Choroid plexus epithelial cell (primary cell): Measurements from ENCODE around the gene DHX40.

Experiments
- DNase-seq: peaks from one replicate; pipeline ENCODE4 v3.0.0-alpha.2; 2010; ENCODE audit warnings: low read depth
- H3K4me3 ChIP-seq: 2 replicates; pipeline ENCODE4 v1.5.1; 2011; ENCODE audit warnings: low read depth, mild to moderate bottlenecking, control low read depth, low read length, moderate library complexity
- TF ChIP-seq, protein P1 (sequence below): conservative IDR thresholded peaks from 2 replicates; pipeline ENCODE4 v1.5.1; 2011; ENCODE audit warnings: low read depth, mild to moderate bottlenecking, control low read depth, inconsistent platforms, low read length, moderate library complexity

DHX40 gene

GRCh38 chr17:59620064-59620359, 54.6 kb downstream of the DHX40 start:
- DNase-seq = no peak
- TF ChIP-seq, protein P1, sequence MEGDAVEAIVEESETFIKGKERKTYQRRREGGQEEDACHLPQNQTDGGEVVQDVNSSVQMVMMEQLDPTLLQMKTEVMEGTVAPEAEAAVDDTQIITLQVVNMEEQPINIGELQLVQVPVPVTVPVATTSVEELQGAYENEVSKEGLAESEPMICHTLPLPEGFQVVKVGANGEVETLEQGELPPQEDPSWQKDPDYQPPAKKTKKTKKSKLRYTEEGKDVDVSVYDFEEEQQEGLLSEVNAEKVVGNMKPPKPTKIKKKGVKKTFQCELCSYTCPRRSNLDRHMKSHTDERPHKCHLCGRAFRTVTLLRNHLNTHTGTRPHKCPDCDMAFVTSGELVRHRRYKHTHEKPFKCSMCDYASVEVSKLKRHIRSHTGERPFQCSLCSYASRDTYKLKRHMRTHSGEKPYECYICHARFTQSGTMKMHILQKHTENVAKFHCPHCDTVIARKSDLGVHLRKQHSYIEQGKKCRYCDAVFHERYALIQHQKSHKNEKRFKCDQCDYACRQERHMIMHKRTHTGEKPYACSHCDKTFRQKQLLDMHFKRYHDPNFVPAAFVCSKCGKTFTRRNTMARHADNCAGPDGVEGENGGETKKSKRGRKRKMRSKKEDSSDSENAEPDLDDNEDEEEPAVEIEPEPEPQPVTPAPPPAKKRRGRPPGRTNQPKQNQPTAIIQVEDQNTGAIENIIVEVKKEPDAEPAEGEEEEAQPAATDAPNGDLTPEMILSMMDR = no peak
- H3K4me3 ChIP-seq = peak overlapping the region; percentile 90

DNA sequence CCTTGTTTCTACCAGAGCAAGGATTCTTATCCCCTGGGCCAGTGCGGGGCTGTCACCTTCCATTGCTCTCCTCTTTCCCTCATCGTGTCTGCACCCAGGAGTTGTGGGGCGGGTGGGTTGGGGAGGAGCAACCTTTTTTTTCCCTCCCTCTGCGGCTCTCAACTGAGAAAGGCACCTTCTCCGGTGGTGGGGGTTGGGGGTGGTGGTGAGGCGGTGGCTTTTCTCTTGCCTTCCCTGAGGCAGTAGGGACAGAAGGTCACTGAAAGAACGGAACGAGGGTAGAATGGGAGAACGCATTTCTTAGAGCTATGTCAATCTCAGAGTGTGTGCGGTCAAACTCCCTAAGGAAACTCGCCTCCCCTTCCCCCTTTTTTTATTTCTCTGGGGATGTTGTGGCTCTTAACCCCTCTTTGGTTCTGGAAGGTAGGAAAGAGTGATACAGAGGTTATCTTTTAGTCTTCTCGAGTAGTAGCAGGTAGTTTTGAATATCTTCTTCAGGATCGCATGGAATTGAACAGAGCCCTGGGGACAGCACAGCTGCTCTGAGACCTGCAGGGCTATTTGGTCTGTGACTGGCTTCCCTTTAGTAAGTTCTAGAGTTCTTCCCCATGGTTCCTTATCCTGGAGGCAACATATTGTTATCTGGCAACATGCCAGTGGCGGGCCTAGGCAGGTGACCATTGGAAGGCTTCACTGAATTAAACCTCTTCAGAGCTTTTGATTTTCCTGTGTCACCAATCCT, 55.3 kb downstream of the DHX40 start:
- H3K4me3 ChIP-seq = peak overlapping the region; percentile 90
- DNase-seq = peak; percentile 46
- TF ChIP-seq, protein P1 = no peak

GRCh38 chr17:59621771-59622170, 56.4 kb downstream of the DHX40 start:
- DNase-seq = no peak
- TF ChIP-seq, protein P1 = no peak
- H3K4me3 ChIP-seq = peak overlapping the region; percentile 90

- TF ChIP-seq, protein P1 = no peak
- peak overlapping the region; percentile 16 for H3K4me3 ChIP-seq
- no peak for DNase-seq
Measured at GRCh38 chr17:59623151-59623550, 57.7 kb downstream of the DHX40 start.

- no peak overlapping the region for H3K4me3 ChIP-seq
- DNase-seq = no peak
- TF ChIP-seq, protein P1 = no peak
Measured at GRCh38 chr17:59626756-59627155, 61.3 kb downstream of the DHX40 start.

GRCh38 chr17:59627274-59627673, 61.9 kb downstream of the DHX40 start:
- TF ChIP-seq, protein P1 = no peak
- no peak overlapping the region for H3K4me3 ChIP-seq
- DNase-seq = no peak

GRCh38 chr17:59627770-59628171, 62.4 kb downstream of the DHX40 start:
- H3K4me3 ChIP-seq = no peak overlapping the region
- TF ChIP-seq, protein P1 = no peak
- no peak for DNase-seq
